HEK293 (cell line): ENCODE data around the gene DCST1.

Experiments used
- BCL11B ChIP-seq: fragments of 450-650 bp; formaldehyde crosslinking; IDR thresholded peaks from 2 replicates; pipeline ENCODE4 v1.5.1; 2016; ENCODE audit warnings: low read depth, missing biosample characterization, missing genetic modification characterization
- GLI4 ChIP-seq: fragments of 450-650 bp; formaldehyde crosslinking; IDR thresholded peaks from 2 replicates; pipeline ENCODE4 v1.5.1; 2016; ENCODE audit warnings: missing biosample characterization, missing genetic modification characterization
- HOXA7 ChIP-seq: sonication (generic); formaldehyde crosslinking; IDR thresholded peaks from 2 replicates; pipeline ENCODE4 v1.8.1; 2022; ENCODE audit warnings: missing genetic modification reagents, borderline replicate concordance
- HOXD13 ChIP-seq: sonication (generic); formaldehyde crosslinking; IDR thresholded peaks from 2 replicates; pipeline ENCODE4 v1.8.0; 2022; ENCODE audit warnings: missing genetic modification reagents, borderline replicate concordance
- KLF9 ChIP-seq: fragments of 450-650 bp; formaldehyde crosslinking; IDR thresholded peaks from 2 replicates; pipeline ENCODE4 v1.5.1; 2016; ENCODE audit warnings: missing biosample characterization, missing genetic modification characterization, low read depth
- MZF1 ChIP-seq: fragments of 450-650 bp; formaldehyde crosslinking; IDR thresholded peaks from 2 replicates; pipeline ENCODE4 v1.5.1; 2017; ENCODE audit warnings: missing biosample characterization, missing genetic modification characterization, borderline replicate concordance
- ZBTB21 ChIP-seq: fragments of 450-650 bp; formaldehyde crosslinking; IDR thresholded peaks from 2 replicates; pipeline ENCODE4 v1.5.1; 2017; ENCODE audit warnings: missing biosample characterization, missing genetic modification characterization
- ZFP37 ChIP-seq: fragments of 450-650 bp; formaldehyde crosslinking; IDR thresholded peaks from 2 replicates; pipeline ENCODE4 v1.5.1; 2016; ENCODE audit warnings: missing biosample characterization, missing genetic modification characterization
- ZFP41 ChIP-seq: fragments of 450-650 bp; formaldehyde crosslinking; IDR thresholded peaks from 2 replicates; pipeline ENCODE4 v1.5.1; 2016; ENCODE audit warnings: missing biosample characterization, missing genetic modification characterization, borderline replicate concordance
- ZNF169 ChIP-seq: fragments of 450-650 bp; formaldehyde crosslinking; IDR thresholded peaks from 2 replicates; pipeline ENCODE4 v1.5.1; 2016; ENCODE audit warnings: missing biosample characterization, missing genetic modification characterization
- ZNF2 ChIP-seq: fragments of 450-650 bp; formaldehyde crosslinking; IDR thresholded peaks from 2 replicates; pipeline ENCODE4 v1.5.1; 2016; ENCODE audit warnings: missing biosample characterization, missing genetic modification characterization
- ZNF23 ChIP-seq: fragments of 450-650 bp; formaldehyde crosslinking; IDR thresholded peaks from 2 replicates; pipeline ENCODE4 v1.5.1; 2016; ENCODE audit warnings: missing biosample characterization, missing genetic modification characterization, borderline replicate concordance
- ZNF239 ChIP-seq: fragments of 450-650 bp; formaldehyde crosslinking; IDR thresholded peaks from 2 replicates; pipeline ENCODE4 v1.5.1; 2016; ENCODE audit warnings: missing biosample characterization, missing genetic modification characterization
- ZNF292 ChIP-seq: fragments of 450-650 bp; formaldehyde crosslinking; IDR thresholded peaks from 2 replicates; pipeline ENCODE4 v1.5.1; 2016; ENCODE audit warnings: low read depth, missing biosample characterization, missing genetic modification characterization, borderline replicate concordance
- ZNF350 ChIP-seq: fragments of 450-650 bp; formaldehyde crosslinking; IDR thresholded peaks from 2 replicates; pipeline ENCODE4 v1.5.0; 2017; ENCODE audit warnings: missing biosample characterization, mild to moderate bottlenecking, missing genetic modification characterization
- ZNF426 ChIP-seq: fragments of 450-650 bp; formaldehyde crosslinking; IDR thresholded peaks from 2 replicates; pipeline ENCODE4 v1.5.1; 2017; ENCODE audit warnings: missing biosample characterization, missing genetic modification characterization, mild to moderate bottlenecking, inconsistent platforms, moderate library complexity
- ZNF544 ChIP-seq: fragments of 450-650 bp; formaldehyde crosslinking; IDR thresholded peaks from 2 replicates; pipeline ENCODE4 v1.5.0; 2017; ENCODE audit warnings: missing biosample characterization, missing genetic modification characterization
- ZNF560 ChIP-seq: fragments of 450-650 bp; formaldehyde crosslinking; IDR thresholded peaks from 2 replicates; pipeline ENCODE4 v1.5.1; 2017; ENCODE audit warnings: missing biosample characterization, missing genetic modification characterization, borderline replicate concordance
- ZNF626 ChIP-seq: fragments of 450-650 bp; sonication (Bioruptor Pico); formaldehyde crosslinking; IDR thresholded peaks from 2 replicates; pipeline ENCODE4 v1.5.1; 2018; ENCODE audit warnings: missing biosample characterization, missing genetic modification characterization, inconsistent platforms
- ZSCAN30 ChIP-seq: fragments of 450-650 bp; IDR thresholded peaks from 2 replicates; pipeline ENCODE4 v1.5.1; 2018; ENCODE audit warnings: missing biosample characterization, mild to moderate bottlenecking, missing genetic modification characterization, moderate library complexity
- TF ChIP-seq, protein P1 (sequence below): fragments of 450-650 bp; formaldehyde crosslinking; IDR thresholded peaks from 2 replicates; pipeline ENCODE4 v1.5.1; 2016; ENCODE audit warnings: missing biosample characterization, missing genetic modification characterization
- TF ChIP-seq, protein P2 (sequence below): fragments of 450-650 bp; formaldehyde crosslinking; IDR thresholded peaks from 2 replicates; pipeline ENCODE4 v1.5.1; 2017; ENCODE audit warnings: missing biosample characterization, missing genetic modification characterization
- TF ChIP-seq, protein P3 (sequence below): fragments of 450-650 bp; formaldehyde crosslinking; IDR thresholded peaks from 2 replicates; pipeline ENCODE4 v1.5.1; 2016; ENCODE audit warnings: missing biosample characterization, missing genetic modification characterization
- TF ChIP-seq, protein P4 (sequence below): fragments of 450-650 bp; formaldehyde crosslinking; IDR thresholded peaks from 2 replicates; pipeline ENCODE4 v1.5.1; 2016; ENCODE audit warnings: missing biosample characterization, missing genetic modification characterization
- TF ChIP-seq, protein P5 (sequence below): fragments of 450-650 bp; formaldehyde crosslinking; IDR thresholded peaks from 2 replicates; pipeline ENCODE4 v1.5.1; 2016; ENCODE audit warnings: missing biosample characterization, missing genetic modification characterization
- TF ChIP-seq, protein P6 (sequence below): fragments of 450-650 bp; formaldehyde crosslinking; IDR thresholded peaks from 2 replicates; pipeline ENCODE4 v1.5.1; 2016; ENCODE audit warnings: missing biosample characterization, missing genetic modification characterization
- TF ChIP-seq, protein P7 (sequence below): fragments of 450-650 bp; formaldehyde crosslinking; IDR thresholded peaks from 2 replicates; pipeline ENCODE4 v1.5.1; 2016; ENCODE audit warnings: missing biosample characterization, missing genetic modification characterization

DCST1 gene

DNA sequence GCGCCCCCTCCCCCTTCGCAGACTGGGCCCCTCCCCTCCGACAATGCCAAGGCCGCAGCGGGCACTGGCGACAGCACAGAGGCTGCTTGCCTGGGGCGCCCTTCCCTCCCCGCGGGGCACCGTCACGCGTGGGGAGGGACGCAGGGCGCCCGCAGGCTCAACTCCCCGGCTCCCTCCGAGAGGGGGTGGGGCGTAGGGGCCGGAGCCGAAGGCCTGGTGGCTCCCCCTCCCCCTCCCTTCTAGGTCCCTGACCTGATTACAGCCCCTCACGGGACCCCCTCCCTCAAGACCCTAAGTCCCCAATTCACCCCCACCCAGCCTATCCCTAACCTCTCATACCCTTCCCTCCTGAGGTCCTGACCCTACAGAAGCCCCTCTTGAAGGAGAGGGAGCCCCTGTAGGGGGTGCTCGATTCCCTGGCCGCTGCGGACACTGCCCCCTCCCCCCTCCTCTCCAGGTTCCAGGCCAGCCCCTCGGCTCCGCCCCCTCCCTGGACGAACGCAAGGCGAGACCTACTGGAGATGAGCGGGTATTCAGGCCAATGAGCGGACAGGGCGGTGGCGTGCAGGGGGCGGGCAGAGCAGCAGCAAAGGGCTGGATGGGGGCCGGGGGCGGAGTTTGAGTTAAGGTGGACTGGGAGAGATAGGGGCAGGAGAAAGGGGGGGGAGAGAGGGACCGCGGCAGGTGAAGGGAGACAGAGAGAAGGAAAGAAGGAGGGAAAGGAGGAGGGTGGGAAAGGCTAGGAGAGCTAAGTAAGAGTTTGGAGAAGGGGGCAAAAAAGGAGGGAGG lies 31.8 kb upstream of the DCST1 start (continued):
- no peak for TF ChIP-seq ZNF239 (tag by site-specific recombination)
- TF ChIP-seq ZNF23 (tag by site-specific recombination): no peak
- TF ChIP-seq ZBTB21: no peak
- no peak for TF ChIP-seq ZNF292 (tag by site-specific recombination)
- no peak for TF ChIP-seq ZNF626 (tag by site-specific recombination)
- no peak for TF ChIP-seq HOXD13 (CRISPR knock-in tag)
- TF ChIP-seq, protein P1, sequence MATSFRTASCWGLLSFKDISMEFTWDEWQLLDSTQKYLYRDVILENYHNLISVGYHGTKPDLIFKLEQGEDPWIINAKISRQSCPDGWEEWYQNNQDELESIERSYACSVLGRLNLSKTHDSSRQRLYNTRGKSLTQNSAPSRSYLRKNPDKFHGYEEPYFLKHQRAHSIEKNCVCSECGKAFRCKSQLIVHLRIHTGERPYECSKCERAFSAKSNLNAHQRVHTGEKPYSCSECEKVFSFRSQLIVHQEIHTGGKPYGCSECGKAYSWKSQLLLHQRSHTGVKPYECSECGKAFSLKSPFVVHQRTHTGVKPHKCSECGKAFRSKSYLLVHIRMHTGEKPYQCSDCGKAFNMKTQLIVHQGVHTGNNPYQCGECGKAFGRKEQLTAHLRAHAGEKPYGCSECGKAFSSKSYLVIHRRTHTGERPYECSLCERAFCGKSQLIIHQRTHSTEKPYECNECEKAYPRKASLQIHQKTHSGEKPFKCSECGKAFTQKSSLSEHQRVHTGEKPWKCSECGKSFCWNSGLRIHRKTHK: no peak
- no peak for TF ChIP-seq ZFP37 (tag by site-specific recombination)
- 0 out of 2 replicates have a peak, but pooled peaks have one; percentile 50 for TF ChIP-seq MZF1 (tag by site-specific recombination)
- no peak for TF ChIP-seq ZNF350 (tag by site-specific recombination)
- no peak for TF ChIP-seq ZNF169 (tag by site-specific recombination)
- TF ChIP-seq, protein P2, sequence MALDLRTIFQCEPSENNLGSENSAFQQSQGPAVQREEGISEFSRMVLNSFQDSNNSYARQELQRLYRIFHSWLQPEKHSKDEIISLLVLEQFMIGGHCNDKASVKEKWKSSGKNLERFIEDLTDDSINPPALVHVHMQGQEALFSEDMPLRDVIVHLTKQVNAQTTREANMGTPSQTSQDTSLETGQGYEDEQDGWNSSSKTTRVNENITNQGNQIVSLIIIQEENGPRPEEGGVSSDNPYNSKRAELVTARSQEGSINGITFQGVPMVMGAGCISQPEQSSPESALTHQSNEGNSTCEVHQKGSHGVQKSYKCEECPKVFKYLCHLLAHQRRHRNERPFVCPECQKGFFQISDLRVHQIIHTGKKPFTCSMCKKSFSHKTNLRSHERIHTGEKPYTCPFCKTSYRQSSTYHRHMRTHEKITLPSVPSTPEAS: no peak
- no peak for TF ChIP-seq ZNF560
- TF ChIP-seq BCL11B: peak; percentile 95
- peak; percentile 58; the same call in 1 of the 2 replicates for TF ChIP-seq ZSCAN30 (tag by site-specific recombination)
- TF ChIP-seq ZFP41 (tag by site-specific recombination): no peak
- TF ChIP-seq, protein P3, sequence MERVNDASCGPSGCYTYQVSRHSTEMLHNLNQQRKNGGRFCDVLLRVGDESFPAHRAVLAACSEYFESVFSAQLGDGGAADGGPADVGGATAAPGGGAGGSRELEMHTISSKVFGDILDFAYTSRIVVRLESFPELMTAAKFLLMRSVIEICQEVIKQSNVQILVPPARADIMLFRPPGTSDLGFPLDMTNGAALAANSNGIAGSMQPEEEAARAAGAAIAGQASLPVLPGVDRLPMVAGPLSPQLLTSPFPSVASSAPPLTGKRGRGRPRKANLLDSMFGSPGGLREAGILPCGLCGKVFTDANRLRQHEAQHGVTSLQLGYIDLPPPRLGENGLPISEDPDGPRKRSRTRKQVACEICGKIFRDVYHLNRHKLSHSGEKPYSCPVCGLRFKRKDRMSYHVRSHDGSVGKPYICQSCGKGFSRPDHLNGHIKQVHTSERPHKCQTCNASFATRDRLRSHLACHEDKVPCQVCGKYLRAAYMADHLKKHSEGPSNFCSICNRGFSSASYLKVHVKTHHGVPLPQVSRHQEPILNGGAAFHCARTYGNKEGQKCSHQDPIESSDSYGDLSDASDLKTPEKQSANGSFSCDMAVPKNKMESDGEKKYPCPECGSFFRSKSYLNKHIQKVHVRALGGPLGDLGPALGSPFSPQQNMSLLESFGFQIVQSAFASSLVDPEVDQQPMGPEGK (tag by site-specific recombination): peak; percentile 99
- TF ChIP-seq, protein P4, sequence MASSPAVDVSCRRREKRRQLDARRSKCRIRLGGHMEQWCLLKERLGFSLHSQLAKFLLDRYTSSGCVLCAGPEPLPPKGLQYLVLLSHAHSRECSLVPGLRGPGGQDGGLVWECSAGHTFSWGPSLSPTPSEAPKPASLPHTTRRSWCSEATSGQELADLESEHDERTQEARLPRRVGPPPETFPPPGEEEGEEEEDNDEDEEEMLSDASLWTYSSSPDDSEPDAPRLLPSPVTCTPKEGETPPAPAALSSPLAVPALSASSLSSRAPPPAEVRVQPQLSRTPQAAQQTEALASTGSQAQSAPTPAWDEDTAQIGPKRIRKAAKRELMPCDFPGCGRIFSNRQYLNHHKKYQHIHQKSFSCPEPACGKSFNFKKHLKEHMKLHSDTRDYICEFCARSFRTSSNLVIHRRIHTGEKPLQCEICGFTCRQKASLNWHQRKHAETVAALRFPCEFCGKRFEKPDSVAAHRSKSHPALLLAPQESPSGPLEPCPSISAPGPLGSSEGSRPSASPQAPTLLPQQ: peak; percentile 38
- TF ChIP-seq HOXA7: no peak
- TF ChIP-seq KLF9: peak; percentile 82
- TF ChIP-seq ZNF544 (tag by site-specific recombination): no peak
- TF ChIP-seq, protein P5, sequence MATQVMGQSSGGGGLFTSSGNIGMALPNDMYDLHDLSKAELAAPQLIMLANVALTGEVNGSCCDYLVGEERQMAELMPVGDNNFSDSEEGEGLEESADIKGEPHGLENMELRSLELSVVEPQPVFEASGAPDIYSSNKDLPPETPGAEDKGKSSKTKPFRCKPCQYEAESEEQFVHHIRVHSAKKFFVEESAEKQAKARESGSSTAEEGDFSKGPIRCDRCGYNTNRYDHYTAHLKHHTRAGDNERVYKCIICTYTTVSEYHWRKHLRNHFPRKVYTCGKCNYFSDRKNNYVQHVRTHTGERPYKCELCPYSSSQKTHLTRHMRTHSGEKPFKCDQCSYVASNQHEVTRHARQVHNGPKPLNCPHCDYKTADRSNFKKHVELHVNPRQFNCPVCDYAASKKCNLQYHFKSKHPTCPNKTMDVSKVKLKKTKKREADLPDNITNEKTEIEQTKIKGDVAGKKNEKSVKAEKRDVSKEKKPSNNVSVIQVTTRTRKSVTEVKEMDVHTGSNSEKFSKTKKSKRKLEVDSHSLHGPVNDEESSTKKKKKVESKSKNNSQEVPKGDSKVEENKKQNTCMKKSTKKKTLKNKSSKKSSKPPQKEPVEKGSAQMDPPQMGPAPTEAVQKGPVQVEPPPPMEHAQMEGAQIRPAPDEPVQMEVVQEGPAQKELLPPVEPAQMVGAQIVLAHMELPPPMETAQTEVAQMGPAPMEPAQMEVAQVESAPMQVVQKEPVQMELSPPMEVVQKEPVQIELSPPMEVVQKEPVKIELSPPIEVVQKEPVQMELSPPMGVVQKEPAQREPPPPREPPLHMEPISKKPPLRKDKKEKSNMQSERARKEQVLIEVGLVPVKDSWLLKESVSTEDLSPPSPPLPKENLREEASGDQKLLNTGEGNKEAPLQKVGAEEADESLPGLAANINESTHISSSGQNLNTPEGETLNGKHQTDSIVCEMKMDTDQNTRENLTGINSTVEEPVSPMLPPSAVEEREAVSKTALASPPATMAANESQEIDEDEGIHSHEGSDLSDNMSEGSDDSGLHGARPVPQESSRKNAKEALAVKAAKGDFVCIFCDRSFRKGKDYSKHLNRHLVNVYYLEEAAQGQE (tag by site-specific recombination): no peak; the same call in 1 of the 2 replicates
- TF ChIP-seq, protein P6, sequence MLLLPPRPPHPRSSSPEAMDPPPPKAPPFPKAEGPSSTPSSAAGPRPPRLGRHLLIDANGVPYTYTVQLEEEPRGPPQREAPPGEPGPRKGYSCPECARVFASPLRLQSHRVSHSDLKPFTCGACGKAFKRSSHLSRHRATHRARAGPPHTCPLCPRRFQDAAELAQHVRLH (tag by site-specific recombination): peak; percentile 27; the same call in 1 of the 2 replicates
- TF ChIP-seq ZNF2 (tag by site-specific recombination): no peak
- TF ChIP-seq ZNF426 (tag by site-specific recombination): no peak
- no peak for TF ChIP-seq GLI4 (tag by site-specific recombination)
- TF ChIP-seq, protein P7, sequence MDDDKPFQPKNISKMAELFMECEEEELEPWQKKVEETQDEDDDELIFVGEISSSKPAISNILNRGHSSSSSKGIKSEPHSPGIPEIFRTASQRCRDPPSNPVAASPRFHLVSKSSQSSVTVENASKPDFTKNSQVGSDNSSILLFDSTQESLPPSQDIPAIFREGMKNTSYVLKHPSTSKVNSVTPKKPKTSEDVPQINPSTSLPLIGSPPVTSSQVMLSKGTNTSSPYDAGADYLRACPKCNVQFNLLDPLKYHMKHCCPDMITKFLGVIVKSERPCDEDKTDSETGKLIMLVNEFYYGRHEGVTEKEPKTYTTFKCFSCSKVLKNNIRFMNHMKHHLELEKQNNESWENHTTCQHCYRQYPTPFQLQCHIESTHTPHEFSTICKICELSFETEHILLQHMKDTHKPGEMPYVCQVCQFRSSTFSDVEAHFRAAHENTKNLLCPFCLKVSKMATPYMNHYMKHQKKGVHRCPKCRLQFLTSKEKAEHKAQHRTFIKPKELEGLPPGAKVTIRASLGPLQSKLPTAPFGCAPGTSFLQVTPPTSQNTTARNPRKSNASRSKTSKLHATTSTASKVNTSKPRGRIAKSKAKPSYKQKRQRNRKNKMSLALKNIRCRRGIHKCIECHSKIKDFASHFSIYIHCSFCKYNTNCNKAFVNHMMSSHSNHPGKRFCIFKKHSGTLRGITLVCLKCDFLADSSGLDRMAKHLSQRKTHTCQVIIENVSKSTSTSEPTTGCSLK (tag by site-specific recombination): no peak
